Skin of body (tissue), 2 donors: ENCODE measurements around the gene TMEM42. TPM values are rescaled to one million over a fixed set of nuclear protein-coding genes. Genes with fewer than 3 reads are reported as not detected.
"Not testable (repeated sequence)": the region's sequence is repeated elsewhere in the genome, so short reads cannot be mapped to it uniquely, and the experiment has no call there.

Experiments used
- DNase-seq: peaks from one replicate; lab custom pipeline; 2025; lab: John Stamatoyannopoulos, UW
- total RNA-seq: library from RNA; depleted of rRNA; stranded (reverse); fragments of >200 nt; gene quantifications from one replicate; pipeline ENCODE4 v1.2.3, GENCODE V29; 2014

The TMEM42 gene
- 7.0 TPM for total RNA-seq

DNA sequence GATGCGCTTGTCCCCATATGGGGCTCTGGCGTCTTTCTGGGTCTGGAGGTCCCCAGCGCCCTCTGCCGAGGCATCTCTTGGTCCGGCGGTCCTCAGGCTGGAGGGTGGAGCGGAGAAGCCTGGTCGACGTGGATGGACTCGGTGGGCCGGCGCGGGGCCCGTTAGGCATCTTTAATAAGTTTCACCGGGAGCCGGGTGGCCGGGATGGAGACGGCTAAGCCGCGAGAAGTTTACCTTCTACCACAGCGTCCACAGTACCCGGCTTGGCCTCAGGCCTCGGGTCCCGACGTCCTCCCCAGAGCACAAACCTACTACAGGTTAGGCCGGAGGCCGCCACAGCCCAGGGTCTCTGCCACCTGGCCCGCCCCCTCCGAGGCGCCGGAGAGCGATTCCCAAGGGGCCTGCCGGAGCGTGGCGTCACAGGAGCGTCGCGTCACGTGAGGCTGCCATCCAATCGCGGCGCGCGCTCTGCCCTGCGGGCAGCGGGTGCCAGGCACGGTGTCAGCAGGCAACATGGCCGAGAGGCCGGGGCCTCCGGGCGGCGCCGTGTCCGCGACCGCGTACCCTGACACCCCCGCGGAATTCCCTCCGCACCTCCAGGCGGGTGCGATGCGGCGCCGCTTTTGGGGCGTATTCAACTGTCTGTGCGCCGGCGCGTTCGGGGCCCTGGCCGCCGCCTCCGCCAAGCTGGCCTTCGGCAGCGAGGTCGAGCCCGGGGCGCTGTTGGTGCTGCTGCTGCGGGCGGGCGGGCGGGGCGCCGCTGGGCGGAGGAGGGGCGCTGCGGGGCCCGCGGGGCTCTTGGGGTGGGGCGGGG lies at the start of gene TMEM42:
Gene TMEM42, plus strand, starts transcription at position 501 of the 814 bp plus-strand sequence. Its CDS starts 13 bp downstream, at position 514.
- peak; percentile 88 for DNase-seq

DNA sequence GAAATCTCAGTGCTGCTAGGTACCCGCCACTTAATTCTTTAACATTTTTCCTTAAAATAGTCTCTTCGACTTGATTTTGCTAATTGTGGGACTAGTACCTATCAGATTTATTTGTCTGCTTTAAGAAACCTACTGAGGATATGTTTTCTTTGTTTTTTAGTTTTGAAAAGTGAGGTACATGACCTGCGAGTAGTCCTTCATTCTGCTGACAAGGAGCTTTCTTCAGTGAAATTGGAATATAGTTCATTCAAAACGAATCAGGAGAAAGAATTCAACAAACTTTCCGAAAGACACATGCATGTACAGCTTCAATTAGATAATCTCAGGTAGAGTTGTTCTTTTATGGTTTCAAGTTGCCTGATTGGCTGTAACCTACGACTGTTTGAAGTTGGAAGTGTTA lies 47.0 kb upstream of the TMEM42 start:
- no peak for DNase-seq

DNA sequence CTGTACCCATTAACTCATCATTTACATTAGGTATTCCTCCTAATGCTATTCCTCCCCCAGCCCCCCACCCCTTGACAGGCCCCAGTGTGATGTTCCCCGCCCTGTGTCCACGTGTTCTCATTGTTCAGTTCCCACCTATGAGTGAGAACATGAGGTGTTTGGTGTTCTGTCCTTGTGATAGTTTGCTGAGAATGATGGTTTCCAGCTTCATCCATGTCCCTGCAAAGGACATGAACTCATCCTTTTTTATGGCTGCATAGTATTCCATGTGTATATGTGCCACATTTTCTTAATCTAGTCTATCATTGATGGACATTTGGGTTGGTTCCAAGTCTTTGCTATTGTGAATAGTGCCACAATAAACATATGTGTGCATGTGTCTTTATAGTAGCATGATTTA lies 45.4 kb upstream of the TMEM42 start:
- not testable (repeated sequence) for DNase-seq

DNA sequence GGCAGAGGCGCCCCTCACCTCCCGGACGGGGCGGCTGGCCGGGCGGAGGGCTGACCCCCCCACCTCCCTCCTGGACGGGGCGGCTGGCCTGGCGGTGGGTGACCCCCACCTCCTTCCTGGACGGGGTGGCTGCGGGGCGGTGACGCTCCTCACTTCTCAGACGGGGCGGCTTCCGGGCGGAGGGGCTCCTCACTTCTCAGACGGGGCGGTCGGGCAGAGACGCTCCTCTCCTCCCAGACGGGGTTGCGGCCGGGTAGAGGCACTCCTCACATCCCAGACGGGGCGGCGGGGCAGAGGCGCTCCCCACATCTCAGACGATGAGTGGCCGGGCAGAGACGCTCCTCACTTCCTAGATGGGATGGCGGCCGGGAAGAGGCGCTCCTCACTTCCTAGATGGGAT lies 40.5 kb upstream of the TMEM42 start:
- not testable (repeated sequence) for DNase-seq

DNA sequence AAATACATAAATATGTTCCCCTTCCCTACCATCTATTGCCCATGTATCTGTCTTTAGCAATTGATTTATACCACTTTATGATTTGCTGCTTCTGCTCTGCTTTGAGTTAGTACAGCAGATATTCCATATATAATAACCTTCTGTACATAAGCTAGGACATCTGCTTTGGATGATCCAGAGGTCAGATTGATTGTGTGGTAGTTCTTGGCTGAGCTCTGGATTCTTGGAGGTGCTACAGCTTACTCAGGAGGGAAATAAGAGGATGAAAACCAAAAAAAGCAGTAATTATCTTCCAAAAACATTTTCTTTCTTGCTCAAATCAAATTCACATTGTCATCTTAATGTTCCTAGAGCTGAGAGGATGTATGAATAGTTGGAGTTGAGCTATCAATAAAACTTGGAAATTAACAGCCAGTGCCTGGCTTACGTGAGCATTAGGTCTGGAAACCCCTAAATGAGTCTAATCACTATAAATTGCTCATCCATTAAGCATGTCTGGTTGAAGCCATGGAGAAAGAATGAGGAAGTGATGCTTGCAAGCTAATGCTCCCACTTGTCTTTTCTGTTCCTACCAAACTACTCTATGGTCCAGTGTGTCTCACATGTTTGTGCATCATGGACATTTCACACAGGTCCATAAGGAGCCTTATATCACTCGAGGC lies 36.3 kb upstream of the TMEM42 start:
- DNase-seq, result no peak

DNA sequence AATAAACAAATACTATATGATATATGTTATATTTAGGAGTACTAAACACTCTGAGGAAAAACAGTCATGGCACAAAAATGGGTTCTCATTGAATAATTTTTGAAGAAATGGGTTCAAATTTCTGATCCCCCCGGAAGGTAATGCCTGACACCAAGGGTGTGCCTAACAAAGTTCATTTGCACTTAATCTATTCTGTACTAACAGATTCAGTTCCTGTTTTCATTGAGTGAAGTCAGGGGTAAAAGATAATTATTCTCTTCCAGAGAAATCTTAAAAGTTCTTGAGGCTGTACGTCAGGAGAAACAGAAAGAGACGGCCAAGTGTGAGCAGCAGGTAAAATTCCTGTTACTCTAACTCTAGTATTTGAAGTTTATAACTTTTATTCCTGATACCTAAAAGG lies 34.5 kb upstream of the TMEM42 start:
- DNase-seq, result no peak

DNA sequence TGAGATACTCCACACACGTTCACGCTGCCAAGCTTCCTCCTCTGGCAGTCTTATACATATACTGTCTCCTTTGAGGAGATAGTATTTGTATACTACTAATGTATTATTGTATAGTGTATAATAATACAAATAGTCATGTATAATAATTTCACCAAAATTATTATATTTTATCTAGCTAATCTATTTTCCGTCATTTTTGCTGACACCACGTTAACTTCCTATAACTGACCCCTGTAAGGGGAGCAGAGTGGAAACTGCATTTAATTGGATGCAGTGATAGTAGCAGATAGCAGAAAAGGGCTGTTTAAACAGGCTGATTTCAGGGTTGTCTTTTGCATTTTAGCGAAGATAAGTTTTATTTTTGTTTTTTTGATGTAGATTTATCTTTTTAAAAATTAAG lies 30.5 kb upstream of the TMEM42 start:
- no peak for DNase-seq

DNA sequence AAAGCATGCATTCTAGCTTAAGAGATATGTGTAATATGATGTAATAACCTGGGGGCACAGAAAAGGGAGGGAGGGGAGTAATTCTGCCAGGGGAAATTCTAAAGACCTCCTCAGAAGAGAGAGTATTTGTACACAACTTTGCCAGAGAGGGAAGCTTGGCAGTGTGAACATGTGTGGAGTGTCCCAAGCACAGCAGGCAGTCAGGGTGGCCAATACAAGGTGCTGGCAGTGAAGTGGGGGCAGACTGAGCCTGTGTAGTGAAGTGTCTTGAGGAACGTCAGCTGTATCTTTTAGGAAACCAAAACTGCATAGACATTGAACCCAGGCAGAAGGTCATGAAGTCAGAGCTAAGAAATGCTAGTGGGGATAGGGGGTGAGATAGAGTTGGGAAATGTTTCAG lies 29.7 kb upstream of the TMEM42 start:
- DNase-seq, result no peak

DNA sequence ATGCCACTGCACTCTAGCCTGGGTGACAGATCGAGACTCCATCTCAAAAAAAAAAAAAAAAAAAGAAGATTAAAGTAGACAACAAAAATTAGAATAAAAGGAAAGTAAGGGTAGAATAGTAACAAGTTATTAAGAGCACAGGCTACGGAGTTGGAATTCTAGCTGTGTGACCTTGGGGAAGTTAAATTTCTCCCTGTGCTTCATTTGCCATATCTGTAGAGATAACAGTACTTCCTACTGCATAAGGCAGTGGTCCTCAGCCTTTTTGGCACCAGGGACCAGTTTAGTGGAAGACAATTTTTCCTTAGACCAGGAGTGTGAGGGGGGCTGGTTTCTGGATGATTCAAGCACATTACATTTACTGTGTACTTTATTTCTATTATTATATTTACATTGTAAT lies 28.7 kb upstream of the TMEM42 start:
- DNase-seq, result no peak

DNA sequence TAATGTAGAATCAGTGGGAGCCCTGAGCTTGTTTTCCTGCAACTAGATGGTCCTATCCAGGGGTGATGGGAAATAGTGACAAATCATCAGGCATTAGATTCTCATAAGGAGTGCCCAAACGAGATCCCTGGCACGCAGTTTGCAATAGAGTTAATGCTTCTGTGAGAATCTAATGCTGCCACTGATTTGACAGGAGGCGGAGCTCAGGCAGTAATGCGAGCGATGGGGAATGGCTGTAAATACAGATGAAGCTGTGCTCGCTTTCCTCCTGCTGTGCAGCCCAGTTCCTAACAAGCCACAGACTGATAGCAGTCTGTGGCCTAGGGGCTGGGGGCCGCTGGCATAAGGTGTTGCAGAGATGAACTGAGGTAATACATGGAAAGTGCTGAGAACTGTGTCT lies 28.3 kb upstream of the TMEM42 start:
- DNase-seq, result no peak

DNA sequence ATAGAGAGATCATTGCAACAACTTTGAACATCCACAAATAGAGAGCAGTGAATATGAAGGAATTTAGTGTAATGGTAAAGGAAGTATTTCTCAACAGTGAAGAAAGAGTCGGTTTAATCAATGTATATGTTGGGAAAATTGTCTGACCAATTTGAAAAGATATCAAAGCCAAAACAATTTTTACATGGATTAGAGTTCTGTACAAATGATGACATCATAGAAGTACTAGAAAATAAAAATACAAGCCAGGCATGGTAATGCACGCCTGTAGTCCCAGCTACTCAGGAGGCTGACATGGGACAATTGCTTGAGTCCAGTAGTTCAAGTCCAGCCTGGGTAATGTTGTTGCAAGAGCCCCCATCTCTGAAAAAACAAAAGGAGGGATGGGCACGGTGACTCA lies 26.0 kb upstream of the TMEM42 start:
- no peak for DNase-seq

DNA sequence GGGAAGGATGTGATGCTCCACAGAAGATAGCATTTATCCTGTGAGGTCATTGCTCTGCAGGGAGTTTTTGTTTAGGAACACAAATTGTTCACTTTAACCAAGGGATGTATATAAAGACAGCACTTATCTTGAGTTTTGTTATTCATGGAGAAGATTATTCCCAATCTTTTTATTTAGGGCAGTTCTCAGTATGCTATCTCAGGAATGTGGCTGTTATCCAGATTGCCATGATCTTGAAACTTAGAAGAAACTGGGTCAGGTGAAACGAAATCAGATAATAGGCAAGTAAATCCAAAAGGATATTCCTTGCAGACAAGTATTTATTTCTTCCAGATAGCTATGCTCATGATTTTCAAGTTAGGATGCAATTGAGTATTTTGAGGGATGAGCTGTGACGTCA lies 19.3 kb upstream of the TMEM42 start:
- DNase-seq, result no peak

DNA sequence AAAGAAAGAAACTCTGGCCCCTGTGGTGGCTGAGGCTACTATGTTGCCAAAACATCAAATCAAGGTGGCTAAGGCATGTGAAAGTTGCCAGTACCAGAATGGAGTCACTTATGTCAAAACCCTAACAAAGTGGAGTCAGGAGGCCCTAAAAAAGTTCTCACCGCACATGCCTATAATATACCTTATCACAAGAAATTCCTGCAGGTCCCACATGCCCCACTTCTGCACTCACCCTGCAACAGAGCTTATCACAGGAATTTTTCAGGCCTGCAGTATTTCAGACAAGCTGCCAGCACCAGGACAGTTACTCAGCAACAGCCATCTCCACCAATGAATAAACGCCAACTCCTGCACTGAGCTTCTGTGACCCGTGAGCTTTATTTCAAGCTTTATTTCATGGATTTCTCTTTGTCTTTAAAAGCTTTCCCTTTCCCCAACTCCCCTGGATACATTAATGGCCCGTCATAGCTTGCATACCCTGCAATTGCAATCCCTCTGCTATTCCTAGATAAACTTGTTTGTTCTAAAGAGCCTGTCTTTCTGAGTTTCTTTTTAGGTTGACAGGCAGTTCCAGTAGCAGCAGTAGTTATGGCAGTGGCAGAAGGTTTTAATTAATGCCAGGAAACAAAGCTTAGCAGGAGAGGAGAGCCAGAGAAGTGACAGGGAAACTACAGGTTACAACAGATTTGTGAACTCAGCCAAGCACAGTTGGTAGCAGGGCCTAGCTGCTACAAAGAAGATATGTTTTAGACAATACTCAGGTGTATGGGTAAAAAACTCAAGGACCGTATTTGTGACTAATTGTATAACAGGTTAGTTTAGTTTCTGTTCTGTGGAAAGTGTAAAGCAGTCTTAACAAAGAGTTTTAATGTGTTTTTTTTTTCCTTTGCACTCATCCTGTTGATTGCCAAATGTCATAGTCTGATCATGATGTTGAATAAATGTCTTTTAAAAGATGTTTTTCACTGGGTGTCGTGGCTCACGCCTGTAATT lies 15.9 kb upstream of the TMEM42 start:
- DNase-seq, result peak; percentile 3

DNA sequence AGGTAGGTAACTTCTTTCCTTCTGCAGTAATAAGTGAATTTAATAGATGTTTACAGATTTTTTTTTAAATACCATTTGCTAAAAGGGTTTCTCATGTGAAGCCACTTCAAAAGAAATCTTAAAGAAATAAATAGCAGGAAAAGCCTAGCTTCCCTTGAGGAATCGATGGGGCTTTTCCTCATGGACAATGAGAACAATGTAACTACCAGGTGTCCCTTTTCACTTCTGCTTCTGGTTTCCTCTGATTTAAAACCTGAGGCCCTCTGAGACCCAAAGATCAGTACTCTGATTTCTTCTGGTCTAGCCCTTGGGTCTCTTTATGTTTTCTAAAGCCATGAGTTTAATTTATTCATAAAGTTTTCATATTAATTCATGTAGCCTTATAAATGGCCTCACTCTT lies 13.1 kb upstream of the TMEM42 start:
- no peak for DNase-seq

DNA sequence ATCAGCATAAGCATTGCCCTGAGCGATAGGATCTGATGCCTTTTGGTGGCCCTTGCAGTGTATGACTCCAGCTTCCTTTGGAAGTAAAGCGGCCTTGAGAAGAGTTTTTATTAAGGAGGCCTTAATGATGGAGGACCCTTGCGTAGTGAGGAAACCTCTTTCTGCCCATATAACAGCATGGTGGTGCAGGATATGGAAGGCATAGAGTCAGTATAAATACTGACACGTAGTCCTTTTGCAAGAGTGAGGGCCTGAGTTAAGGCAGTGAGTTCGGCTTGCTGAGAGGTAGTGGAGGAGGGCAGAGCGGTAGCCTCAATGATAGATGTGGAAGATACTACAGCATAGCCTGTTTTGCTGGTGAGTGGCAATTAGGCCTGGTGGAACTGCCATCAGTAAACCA lies 5.0 kb upstream of the TMEM42 start:
- not testable (repeated sequence) for DNase-seq

DNA sequence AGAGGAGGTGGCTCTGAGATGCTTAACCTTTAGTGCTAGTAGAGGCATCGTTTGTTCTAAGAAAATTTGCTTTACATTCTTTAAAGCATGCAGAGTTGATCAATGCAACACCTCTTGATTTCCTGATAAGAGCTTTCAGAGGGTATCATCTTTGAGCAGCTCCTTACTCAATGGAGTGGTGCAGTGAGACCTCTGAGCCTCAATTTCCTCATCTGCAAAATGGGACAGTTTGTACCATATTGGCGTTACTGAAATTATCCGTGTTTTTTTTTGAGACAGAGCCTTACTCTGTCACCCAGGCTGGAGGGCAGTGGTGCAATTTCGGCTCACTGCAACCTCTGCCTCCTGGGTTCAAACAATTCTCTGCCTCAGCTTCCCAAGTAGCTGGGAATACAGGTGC lies 1.6 kb upstream of the TMEM42 start:
- no peak for DNase-seq

DNA sequence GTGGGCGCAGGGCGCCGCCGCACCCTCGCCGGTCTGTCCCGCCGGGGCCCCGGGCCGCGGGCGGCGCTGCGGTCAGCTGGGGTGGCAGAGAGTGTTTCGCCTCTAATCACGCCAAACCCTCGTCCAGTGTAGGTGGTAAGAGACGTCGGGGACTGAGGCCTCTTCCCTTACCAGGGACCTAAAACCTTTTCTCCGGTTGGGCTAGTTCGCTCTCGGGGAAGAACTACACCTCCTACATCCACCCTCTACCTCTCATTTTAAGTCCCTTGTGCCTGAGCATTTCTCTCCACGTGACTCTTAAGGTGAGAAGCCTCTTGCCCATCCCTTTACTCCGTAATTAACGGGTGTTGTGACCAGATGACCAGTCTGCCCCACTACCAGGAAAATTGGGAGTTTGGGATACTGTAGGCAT lies 520 bp downstream of the TMEM42 start:
- DNase-seq, result no peak

DNA sequence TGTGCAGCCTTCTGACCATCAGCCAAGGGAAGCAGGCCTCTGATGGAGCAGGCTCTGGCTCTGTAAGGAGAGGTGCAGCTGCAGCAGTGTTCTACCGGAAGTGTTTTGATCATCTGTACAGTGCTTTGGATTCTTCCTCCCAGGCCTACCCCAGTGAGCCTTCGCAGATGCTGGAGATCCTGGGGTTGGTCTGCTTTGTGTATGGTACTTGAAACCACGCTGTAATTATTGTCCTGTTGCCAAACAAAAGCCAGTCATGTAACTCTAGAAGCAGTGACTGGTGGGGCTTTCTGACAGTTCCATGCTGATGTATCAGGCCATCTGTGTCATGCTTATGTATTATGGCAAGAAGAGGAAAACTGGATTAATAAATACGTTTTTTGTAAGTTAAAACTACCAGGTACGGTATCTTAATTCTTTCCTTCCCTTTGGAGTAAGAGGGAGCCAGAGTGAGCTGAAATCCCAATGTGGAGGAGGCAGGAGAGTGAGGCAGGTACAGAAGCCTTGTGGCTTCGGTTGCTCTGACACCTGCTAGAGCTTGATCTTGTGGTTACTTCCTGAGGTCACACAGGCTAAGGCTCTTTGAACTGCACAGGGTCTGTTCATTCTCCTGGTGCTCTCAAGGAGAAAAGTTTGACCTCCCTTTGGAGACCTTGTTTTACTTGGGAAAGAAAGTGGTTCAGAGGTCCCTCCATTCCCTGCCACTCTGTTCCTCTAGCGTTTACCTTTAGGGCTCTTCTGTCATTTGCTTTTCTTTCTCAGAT lies 3.7 kb downstream of the TMEM42 start:
- no peak for DNase-seq

DNA sequence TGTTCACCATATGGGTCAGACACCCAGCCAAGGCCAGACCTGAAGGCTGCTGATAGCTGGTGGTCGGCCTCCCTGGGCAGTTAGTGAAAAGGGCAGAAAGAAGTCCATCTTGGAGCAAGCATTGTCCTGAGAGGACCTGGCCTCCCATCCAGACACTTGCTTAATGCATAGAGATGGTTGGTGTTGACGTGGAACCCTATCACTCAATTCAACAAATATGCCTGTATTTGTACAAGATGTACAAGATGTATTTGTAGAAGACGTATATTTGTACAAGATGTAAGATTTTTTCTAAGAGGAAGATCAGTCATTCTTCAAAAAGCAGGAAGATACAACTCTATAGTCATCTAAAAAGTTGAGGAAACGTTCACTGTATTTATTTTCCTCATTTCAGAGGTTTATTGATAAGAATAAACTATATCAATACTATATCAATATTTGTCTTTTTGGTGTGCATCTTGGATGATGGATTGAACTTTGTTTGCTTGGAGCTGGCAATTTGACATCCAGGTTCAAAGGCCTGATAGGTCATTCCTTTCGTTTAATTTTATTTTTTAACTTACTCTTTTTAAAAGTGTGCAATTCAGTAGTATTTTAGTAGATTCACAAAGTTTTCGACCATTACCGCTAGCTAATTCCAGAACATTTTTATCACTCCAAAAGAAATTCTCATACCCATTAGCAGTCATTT lies 5.9 kb downstream of the TMEM42 start:
- DNase-seq, result no peak

DNA sequence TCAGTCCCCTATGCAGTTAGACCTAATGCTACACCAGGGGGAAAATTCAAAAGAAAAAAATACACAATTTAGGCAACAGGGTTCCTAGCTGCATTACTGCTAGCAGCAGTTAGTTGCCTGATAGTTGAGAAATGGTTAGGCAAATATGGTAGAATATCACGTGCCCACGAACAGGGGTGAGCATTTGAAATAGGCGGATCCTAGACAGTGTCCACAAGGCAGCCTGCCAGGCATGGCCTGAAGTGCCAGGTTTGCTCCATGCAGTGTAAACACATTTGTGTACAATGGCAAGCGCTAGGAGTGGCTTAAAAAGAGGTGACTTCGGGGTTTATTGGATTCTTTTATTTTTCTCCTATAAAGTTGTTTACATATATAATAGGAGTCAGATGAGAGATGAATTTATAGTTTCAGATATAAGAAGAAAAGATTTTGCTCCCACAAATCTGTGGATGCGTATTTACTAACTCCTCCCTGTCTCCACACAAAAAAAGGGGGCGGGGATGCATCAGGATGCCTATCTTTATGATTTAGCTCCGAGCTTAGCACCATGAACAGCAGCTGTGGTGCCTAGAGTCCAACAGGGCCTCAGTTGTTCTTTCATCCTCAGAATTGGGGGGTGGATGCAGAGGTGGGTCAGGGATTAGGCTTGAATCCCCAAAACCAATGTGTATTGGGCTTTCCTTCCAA lies 8.8 kb downstream of the TMEM42 start:
- no peak for DNase-seq
